AG09319 (cell line): ENCODE measurements around the gene CDCA7L.
A peak's percentile ranks its signal among the peaks of the same experiment; 100 is the strongest.

ENCODE experiments used
- DNase-seq: peaks from one replicate; pipeline ENCODE4 v3.0.0-alpha.2; 2010; ENCODE audit warnings: low read depth; ENCODE audit errors: extremely low read depth
- CTCF ChIP-seq: IDR thresholded peaks from 2 replicates; pipeline ENCODE4 v1.5.1; 2011; ENCODE audit warnings: low read depth, mild to moderate bottlenecking, inconsistent platforms, low read length, moderate library complexity

The CDCA7L gene, protein sequence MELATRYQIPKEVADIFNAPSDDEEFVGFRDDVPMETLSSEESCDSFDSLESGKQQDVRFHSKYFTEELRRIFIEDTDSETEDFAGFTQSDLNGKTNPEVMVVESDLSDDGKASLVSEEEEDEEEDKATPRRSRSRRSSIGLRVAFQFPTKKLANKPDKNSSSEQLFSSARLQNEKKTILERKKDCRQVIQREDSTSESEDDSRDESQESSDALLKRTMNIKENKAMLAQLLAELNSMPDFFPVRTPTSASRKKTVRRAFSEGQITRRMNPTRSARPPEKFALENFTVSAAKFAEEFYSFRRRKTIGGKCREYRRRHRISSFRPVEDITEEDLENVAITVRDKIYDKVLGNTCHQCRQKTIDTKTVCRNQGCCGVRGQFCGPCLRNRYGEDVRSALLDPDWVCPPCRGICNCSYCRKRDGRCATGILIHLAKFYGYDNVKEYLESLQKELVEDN

GRCh38 chr7:21945454-21946221 lies at the start of gene CDCA7L:
Gene CDCA7L (minus strand): TSS chr7:21945899. CDS start chr7:21945804, 95 bp downstream.
- DNase-seq = peak; percentile 19
- no peak for TF ChIP-seq CTCF

GRCh38 chr7:21986096-21986495 lies 40.4 kb upstream of the CDCA7L start:
- no peak for DNase-seq
- TF ChIP-seq CTCF = no peak

- no peak for DNase-seq
- no peak for TF ChIP-seq CTCF
Measured at GRCh38 chr7:21984042-21984441, 38.3 kb upstream of the CDCA7L start.

DNA sequence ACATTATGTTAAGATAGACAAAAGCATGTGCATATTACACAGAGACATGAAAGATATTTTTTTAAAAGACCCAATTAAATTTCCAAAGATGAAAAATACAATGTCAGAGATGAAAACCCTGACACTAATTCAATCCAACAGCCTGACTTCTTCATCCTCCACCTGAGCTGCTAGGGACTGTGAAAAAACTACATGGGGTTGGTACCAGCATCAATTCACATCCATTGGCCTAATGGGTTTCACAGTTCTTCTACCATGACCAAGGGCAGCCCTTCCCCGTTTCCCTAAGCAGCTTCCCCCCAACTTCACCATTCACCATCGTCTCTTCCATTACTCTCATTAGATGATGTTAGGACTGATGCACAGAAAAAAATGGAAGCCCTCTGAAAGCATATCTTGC lies 37.4 kb upstream of the CDCA7L start:
- no peak for TF ChIP-seq CTCF
- DNase-seq = no peak

- DNase-seq = no peak
- TF ChIP-seq CTCF = no peak
Measured at GRCh38 chr7:21981524-21981923, 35.8 kb upstream of the CDCA7L start.

DNA sequence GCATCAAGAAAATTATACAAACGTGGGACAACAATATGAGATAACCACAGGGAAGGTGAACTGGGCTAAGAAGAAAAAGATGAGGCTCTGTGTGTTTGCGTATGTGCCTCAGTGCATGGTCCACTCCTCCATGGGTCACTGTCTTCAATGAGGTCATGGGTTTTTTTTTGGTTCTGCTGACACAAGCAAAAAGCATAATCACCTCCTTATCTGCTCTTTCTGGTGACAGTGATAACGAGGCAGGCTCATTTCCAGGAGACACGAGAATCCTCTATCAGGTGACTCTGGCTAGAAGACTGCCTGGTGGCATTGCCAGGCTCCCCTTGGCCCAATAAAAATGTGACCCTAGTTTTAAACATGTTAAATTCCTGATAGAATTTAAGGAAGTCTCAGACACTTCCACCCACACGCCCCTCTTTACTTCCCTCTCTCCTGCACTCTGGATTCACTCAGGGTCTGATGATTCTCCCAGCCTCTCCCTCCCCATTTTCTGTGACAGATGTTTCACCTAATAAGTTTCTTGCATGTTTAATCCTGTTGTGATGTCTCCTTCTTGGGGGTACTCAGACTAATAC lies 35.3 kb upstream of the CDCA7L start:
- no peak for DNase-seq
- TF ChIP-seq CTCF = no peak

GRCh38 chr7:21972397-21972784 lies 26.7 kb upstream of the CDCA7L start:
- no peak for DNase-seq
- TF ChIP-seq CTCF = no peak
